Thyroid gland (tissue), 4 donors: Measurements from ENCODE around the gene TMA7. TPM values are rescaled to one million over a fixed set of nuclear protein-coding genes. Genes with fewer than 3 reads are reported as not detected.

Experiments
- DNase-seq, 2 donors: peaks; one replicate each; pipeline ENCODE4 v3.0.0-alpha.2; 2019
- H3K27ac ChIP-seq, 3 donors: fragments of 200-600 bp; sonication (generic); 1 replicate in 2 of 3; 2 replicates in 1 of 3; pipeline ENCODE4 v1.5.1; 2016 to 2019; ENCODE audit warnings: mild to moderate bottlenecking in 1 of 3, moderate library complexity in 1 of 3
- H3K27me3 ChIP-seq: fragments of 200-600 bp; sonication (generic); one replicate; pipeline ENCODE4 v1.5.1; 2019
- H3K36me3 ChIP-seq, 2 donors: fragments of 200-600 bp; sonication (generic); one replicate each; pipeline ENCODE4 v1.5.1; 2016 to 2019
- H3K4me1 ChIP-seq, 2 donors: fragments of 200-600 bp; sonication (generic); one replicate each; pipeline ENCODE4 v1.5.1; 2017 to 2019
- H3K4me3 ChIP-seq, 3 donors: fragments of 200-600 bp; sonication (generic); replicated peaks in 1 of 3; 1 replicate in 2 of 3; 2 replicates in 1 of 3; pipeline ENCODE4 v1.5.1; 2016; ENCODE audit warnings: mild to moderate bottlenecking in 1 of 3
- H3K9me3 ChIP-seq: fragments of 200-600 bp; sonication (generic); one replicate; pipeline ENCODE4 v1.5.1; 2017
- CTCF ChIP-seq, 6 experiments: fragments of 200-600 bp in 3 of 6; fragments of 450-650 bp in 3 of 6; sonication (generic) in 3 of 6; IDR thresholded peaks; one replicate each; pipeline ENCODE4 v1.5.1; 2016 to 2019; ENCODE audit warnings: antibody characterized with exemption in 6 of 6, mild to moderate bottlenecking in 2 of 6, inconsistent platforms in 1 of 6, moderate library complexity in 1 of 6
- POLR2A ChIP-seq, 2 donors: fragments of 450-650 bp; IDR thresholded peaks; one replicate each; pipeline ENCODE4 v1.6.1; 2017; ENCODE audit warnings: antibody characterized with exemption in 2 of 2, mild to moderate bottlenecking in 2 of 2, moderate library complexity in 1 of 2
- WGBS, 2 donors: methylation state at CpG; one replicate each; pipeline ENCODE4 v1.1.5; 2017; 5-methylcytosine and 5-hydroxymethylcytosine counted together
- intact Hi-C: fragments of 100-400 bp; cut with DNase I; formaldehyde crosslinking; loops from one replicate; pipeline ENCODE4 v1.15.1; 2023
- total RNA-seq, 4 donors: library from RNA; depleted of rRNA; stranded (reverse); fragments of >200 nt; gene quantifications; one replicate each; pipeline ENCODE4 v1.2.3, GENCODE V29; 2016

The TMA7 gene
- total RNA-seq, 4 donors from 2014 or later = 133 to 413 (median 301) TPM

DNA sequence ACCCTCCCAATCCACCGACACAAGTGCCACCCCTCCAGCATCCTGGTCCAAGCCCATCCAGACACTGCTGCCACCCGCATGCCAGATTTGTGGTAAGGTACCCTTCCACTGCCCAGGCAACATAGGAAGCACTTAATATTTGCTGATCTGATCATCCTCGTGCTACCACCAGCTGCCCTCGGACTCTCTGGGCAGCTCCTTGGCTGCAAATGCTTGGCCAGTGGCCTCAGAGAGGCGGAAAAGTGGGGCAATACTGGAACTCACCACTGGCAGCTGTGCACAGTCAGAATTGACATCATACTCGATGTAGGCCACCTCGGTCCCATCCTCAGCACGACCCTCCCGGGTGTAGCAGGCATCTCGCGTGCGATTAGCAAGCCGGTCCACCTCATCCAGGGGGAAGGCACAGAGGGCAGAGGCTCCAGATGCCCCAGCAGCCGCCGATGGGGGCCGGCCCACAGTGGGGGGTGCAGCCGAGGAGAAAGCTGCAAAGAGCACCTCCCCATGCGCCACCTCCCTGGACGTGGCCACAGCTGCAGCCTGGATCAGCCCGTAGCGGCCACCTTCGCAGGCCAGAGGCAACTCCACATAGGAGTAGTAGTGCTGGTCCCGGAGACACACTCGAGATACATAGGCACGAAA is 16.7 kb upstream of the TMA7 start:
- DNase-seq = no peak
- H3K36me3 ChIP-seq = peaks cover 12 to 19% of the 10 kb centered on the region in 2 donors
- no peaks in the 10 kb centered on the region for H3K27me3 ChIP-seq
- peaks cover 35 to 50% of the 10 kb centered on the region in 2 donors for H3K4me1 ChIP-seq
- H3K27ac ChIP-seq = no peak overlapping the region
- 90 to 91% methylated on average over 21 to 25 of the region's 25 CpGs for WGBS, 2 donors
- H3K9me3 ChIP-seq = no peaks in the 10 kb centered on the region
- TF ChIP-seq POLR2A (IDR thresholded peaks at IDR 0.05) = no peak
- intact Hi-C loops = no loop called here
- H3K4me3 ChIP-seq = no peak overlapping the region

GRCh38 chr3:48423883-48424695 is 16.0 kb upstream of the TMA7 start:
- intact Hi-C loops = no loop called here
- peaks cover 5 to 12% of the 10 kb centered on the region in 2 donors for H3K36me3 ChIP-seq
- TF ChIP-seq CTCF (IDR thresholded peaks at IDR 0.05) (no peak), POLR2A (IDR thresholded peaks at IDR 0.05) (no peak)
- H3K4me3 ChIP-seq = no peak overlapping the region
- DNase-seq = no peak
- no peaks in the 10 kb centered on the region for H3K9me3 ChIP-seq
- peaks cover 40 to 51% of the 10 kb centered on the region in 2 donors for H3K4me1 ChIP-seq
- H3K27me3 ChIP-seq = no peaks in the 10 kb centered on the region
- WGBS, 2 donors = 85 to 90% methylated on average over 7 to 22 of the region's 27 CpGs
- peak overlapping the region; percentile 94 to 96 (median 95) for H3K27ac ChIP-seq

DNA sequence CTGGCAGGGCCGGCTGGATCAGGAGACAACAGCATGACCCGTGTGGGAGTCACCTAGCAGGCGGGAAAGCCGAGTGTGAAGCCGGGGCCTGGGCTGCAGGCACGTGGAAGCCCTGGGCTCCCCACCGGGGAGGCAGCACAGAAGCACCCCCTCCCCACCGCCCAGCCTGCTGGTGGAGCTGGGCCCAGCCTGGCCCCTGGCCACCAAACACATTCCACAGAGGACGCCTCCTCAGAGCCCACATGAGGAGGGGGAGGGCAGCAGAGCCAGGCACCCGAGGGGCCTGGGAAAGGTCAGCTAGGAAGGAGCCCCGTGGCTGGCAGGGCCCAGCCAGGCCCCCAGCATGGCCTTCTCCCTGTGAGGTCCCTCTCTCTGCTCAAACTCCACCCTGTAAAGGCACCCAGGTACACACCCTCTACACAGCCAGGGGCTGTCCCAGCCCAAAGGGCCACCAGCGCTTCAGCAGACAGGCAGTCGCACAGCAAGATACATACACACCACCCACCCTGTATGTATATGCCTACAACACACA is 14.7 kb upstream of the TMA7 start:
- no peaks in the 10 kb centered on the region for H3K27me3 ChIP-seq
- DNase-seq = peak; percentile 85 to 89
- peaks cover 45 to 55% of the 10 kb centered on the region in 2 donors for H3K4me1 ChIP-seq
- 26 to 54% methylated on average over 2 to 9 of the region's 13 CpGs for WGBS, 2 donors
- intact Hi-C loops = no loop called here
- H3K9me3 ChIP-seq = no peaks in the 10 kb centered on the region
- H3K4me3 ChIP-seq = no peak overlapping the region
- no peak for TF ChIP-seq CTCF (IDR thresholded peaks at IDR 0.05)
- TF ChIP-seq POLR2A (IDR thresholded peaks at IDR 0.05) = peak in 1 of 2 donors; percentile 29
- H3K27ac ChIP-seq = peak overlapping the region; percentile 94 to 96 (median 95)
- peaks cover 0 to 4% of the 10 kb centered on the region in 2 donors for H3K36me3 ChIP-seq

DNA sequence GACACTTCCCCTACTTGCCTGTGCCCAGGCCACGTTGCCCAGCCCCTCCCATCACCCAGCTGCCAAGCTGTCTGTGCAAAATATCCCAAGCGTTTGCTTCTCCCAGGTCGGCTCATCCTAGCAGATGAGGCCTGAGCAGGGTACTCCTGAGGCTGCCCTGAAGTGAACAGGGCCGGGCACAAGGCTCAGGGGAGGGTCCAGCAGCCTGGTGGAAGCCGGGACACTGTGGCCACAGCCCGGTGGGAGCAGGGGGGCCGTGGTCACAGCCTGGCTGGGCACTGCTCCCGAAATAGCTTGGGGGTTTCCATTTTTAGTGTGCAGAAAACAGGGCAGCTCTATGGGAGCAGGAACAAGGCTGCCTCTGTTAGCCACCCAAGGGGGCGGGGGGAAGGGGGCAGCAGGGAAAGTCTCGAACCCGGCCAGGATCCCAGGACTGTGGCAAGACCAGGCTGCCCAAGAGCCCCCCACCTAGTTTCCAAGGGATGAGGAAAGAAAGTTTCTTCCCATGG is 13.6 kb upstream of the TMA7 start:
- peaks cover 50 to 66% of the 10 kb centered on the region in 2 donors for H3K4me1 ChIP-seq
- WGBS, 2 donors = 49 to 62% methylated on average over 6 to 7 of the region's 11 CpGs
- peak overlapping the region; percentile 94 to 96 (median 95) for H3K27ac ChIP-seq
- intact Hi-C loops = no loop called here
- no peak for TF ChIP-seq POLR2A (IDR thresholded peaks at IDR 0.05)
- TF ChIP-seq CTCF (IDR thresholded peaks at IDR 0.05) = no peak
- H3K4me3 ChIP-seq = no peak overlapping the region
- DNase-seq = peak in 1 of 2 donors; percentile 39
- no peaks in the 10 kb centered on the region for H3K27me3 ChIP-seq
- peaks cover 0 to 4% of the 10 kb centered on the region in 2 donors for H3K36me3 ChIP-seq
- H3K9me3 ChIP-seq = no peaks in the 10 kb centered on the region

GRCh38 chr3:48426944-48427629 is 13.0 kb upstream of the TMA7 start:
- H3K27ac ChIP-seq = peak overlapping the region; percentile 94 to 96 (median 95)
- H3K9me3 ChIP-seq = no peaks in the 10 kb centered on the region
- H3K4me1 ChIP-seq = peaks cover 50 to 70% of the 10 kb centered on the region in 2 donors
- intact Hi-C loops = no loop called here
- peak overlapping the region in 1 of 3 donors; percentile 95 for H3K4me3 ChIP-seq
- H3K27me3 ChIP-seq = no peaks in the 10 kb centered on the region
- H3K36me3 ChIP-seq = peaks cover 0 to 4% of the 10 kb centered on the region in 2 donors
- TF ChIP-seq POLR2A (IDR thresholded peaks at IDR 0.05) (peak; percentile 27 to 66), CTCF (IDR thresholded peaks at IDR 0.05) (no peak)
- 19 to 25% methylated on average over 8 of the region's 8 CpGs for WGBS, 2 donors
- peak; percentile 73 to 74 for DNase-seq
